Femur (tissue), 1 donor: ENCODE results near the gene SLC39A2.
"Not testable (repeated sequence)": the region's sequence is repeated elsewhere in the genome, so short reads cannot be mapped to it uniquely, and the experiment has no call there.

Experiments used
- DNase-seq: peaks from one replicate; pipeline ENCODE4 v3.0.0-alpha.2; 2017

Gene SLC39A2

DNA sequence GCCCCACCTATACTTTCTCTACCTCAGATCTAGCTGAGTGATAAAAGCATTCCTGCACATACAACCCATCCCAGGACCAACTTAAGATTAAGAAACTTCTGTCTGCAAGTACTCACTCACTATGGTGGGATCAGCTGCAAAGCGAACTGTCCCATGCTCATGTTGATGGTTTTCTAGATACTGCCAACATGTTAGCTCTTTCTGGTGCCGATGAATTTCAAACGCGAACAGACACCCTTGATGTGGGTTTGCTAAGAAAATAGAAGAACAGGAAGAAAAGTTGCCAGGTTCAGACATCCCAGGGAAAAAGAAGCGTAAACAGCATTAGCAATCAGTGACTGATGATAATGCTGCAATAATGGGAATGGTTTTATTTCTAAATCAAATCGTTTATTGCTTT lies 1.5 kb upstream of the SLC39A2 start:
- DNase-seq: no peak

DNA sequence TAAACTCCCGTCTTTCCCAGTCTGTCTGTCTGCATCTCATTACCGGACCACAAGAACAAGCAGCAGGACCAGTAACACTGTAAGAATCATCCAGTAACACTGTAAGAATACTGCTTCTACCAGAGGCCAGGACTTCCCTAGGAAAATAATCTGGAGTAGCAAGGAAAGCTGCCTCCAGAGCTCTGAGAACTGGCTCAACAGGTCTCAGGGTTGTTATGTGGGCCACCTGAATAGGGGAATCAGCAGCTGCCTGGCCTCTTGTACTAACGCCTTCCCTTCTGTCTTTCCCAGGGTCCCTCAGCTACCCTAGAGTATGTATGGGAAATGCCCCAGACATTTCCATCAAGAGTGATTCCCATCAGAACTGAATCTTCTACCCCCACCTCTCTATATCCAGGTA lies 954 bp upstream of the SLC39A2 start:
- DNase-seq: no peak

DNA sequence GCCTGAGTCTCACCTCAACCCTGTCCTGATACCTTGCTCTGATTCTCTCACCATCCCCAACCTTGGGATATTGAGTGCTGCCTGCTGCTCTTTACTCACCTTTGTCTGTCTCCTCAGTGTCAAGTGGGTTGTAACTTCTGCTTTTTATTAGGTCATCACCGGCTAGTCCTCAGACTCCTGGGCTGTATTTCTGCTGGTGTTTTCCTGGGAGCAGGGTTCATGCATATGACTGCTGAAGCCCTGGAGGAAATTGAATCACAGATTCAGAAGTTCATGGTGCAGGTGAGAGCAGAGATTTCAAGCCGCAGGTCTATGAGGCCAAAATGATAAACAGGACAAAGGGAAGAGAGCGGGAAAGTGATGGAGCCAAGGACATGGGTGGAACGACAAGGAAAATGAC lies 498 bp downstream of the SLC39A2 start:
- DNase-seq: no peak

DNA sequence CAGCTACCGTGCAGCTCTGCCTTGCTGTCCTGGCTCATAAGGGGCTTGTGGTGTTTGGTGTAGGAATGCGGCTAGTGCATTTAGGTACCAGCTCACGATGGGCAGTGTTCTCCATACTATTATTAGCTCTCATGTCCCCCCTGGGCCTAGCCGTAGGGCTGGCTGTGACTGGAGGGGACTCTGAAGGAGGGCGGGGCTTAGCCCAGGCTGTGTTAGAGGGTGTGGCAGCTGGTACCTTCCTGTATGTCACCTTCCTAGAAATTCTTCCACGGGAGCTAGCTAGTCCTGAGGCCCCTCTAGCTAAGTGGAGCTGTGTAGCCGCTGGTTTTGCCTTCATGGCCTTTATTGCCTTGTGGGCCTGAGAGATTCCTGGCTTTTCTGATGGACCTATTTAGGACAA lies 2.1 kb downstream of the SLC39A2 start:
- no peak for DNase-seq

DNA sequence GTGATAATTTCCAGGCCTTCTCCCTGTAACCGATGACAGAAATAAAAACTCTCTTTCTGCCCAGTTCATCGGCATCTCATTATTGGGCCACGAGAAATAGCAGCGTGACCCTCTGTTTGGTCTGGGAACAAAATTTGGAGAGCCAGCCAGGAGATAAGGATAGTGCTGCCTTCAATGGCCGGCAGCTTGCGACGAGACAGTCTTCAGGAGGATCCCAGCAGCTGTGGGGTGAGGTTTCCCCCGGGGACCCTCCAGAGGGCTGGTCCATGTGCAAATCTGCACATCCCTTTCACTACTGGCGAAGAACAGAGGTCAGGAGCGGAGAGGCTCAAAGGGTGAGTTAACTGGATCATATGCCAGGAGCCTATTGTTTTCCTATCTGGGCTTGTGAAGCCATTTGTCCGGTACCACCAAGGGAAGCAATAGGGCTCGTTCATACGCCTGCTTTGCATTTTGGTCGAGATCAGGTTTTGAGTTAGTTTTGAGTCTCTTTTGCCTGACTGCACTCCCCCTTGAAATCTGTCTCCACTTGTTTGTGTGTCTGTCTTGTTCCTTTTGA lies 4.8 kb downstream of the SLC39A2 start:
- DNase-seq: no peak

DNA sequence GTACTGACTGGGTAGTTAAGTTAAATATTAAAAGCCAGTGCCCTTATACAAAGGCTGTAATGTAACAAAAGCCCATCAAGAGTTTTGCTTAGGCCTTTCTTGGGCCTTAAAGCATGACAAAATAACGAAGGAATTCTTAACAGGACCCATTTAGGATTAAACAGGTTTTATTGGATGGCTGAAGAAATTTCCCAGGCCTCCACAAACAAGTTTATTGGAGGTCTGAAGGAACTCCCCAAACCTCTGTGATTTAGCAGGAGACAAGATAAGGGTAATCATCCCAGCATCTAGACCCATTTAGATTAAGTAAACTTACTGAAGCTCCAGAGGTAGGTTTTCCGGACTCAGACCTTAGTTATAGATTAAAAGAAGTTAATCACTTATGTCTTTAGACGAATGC lies 10.6 kb downstream of the SLC39A2 start:
- not testable (repeated sequence) for DNase-seq

DNA sequence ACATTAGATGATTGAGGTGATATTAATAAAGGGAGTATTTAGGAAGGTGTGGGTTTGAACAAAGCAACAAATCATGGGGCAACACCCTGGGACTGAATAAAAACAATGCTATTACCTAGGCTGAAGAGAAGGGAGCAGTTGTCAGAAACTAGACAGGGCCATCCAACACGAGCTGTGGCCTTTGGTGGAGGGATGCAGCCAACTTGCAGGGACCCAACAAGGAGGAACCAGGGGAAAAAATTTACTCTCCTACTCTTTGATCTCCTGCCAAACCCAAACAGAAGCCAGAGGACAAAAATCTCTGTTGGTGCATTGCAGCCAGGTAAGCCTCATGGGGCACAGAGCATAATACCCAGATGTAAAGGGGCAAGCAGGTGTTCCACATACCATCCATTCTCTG lies 12.0 kb downstream of the SLC39A2 start:
- no peak for DNase-seq

DNA sequence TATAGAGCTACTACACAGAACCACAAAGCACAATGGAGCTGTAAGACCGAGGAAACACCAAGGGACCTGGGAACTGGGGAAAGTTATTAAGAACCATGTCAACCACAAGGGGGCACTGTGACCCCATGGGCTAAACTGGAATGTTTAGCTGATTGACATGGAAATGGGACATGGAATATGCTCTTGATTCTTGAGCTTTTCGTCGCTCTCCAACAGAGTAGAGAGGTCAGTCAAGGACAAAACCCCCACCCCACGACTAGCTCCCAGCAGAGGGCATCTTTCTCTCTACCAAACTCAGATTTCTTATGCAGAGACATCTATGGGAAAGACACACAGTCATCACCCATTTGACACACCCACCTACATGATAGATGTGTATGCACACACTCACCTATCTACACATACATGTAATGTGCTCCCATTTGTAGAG lies 15.7 kb downstream of the SLC39A2 start:
- peak; percentile 91 for DNase-seq

DNA sequence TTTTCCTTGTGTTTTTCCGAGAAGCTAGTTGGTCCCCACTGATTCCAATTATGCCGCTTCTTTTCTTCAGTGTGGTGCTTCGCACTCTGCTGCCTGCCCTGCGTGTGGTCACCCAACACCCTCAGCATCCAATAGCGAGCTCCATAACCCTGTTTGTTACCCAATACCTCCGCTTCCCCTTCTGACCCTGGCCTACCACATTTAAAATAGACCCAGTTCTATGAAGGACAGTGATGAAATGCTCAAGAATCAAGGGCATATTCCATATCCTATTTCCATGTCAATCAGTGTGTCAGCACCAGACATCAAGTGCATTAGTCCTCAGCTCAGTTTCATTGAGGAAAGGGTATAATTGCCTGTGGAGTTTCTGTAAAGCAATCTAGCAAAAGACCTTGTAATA lies 16.2 kb downstream of the SLC39A2 start:
- DNase-seq: no peak

DNA sequence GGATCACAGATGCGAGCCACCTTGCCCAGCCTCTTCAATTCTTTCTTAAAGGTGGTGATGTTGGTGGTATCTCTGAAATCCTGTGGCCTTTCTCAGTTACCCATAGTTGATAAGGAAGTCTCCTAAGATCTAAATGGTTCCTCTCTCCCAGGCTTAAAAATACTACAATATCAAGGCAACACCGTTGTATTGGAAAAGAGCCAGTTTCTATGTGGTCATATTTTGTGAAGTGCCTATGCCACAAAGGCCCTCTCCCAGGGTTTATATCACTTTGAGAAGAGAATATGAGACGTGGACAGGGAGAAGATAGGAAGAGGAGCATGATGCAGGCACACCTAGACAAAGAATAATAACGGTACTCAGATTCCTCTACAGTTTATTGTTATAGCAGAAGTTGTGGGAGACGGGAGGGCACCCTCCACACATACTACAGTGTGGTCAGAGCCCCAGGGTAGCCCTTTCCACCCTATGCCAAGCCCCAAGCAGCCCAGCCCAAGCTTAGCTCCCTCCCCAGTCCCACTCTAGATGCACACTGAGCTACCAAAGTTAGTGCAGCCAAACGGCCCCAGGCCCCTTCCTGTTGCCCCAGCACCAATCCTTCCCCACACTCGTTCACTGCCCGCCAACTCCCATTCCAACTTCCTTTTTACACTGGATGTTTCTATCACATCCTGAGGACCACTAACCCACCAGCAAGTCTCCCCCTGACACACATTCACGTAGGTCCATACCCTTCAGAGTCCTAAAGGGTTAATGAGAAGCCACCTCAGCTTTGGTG lies 17.5 kb downstream of the SLC39A2 start:
- DNase-seq: no peak

DNA sequence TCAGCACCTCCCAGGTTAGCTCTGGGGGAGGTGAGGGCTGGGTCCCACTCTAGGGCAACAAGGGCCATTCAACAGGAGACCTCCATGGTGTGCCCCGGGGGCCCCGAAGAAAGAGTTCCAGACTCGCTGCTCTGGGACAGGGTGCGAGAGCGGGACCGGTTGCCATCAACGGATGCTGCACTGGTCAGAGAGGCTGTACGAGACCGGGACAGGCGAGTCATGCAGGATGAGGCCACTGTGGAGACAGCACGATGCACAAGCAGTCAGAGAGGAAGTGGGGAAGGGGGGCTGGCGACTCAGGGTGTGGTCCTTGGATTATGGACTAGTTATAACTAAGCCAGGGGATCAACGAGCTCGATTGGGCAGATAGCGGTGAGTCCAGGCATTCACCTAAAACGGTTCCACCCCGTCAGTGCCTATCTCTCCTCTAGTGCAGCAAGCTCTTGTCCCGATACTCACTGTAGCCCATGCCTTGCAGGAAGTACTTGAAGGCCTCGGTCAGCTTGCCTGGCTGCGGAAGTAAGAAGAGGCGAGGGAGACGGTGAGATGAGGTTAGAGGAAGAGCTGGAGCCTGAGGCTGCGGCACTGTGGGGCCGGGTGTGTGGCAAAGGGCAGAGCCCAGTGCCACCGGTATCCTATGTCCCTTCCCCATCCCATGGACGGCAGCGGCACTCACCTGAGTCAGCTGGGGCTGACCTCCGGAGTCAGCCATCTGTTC lies 18.6 kb downstream of the SLC39A2 start:
- DNase-seq: no peak

DNA sequence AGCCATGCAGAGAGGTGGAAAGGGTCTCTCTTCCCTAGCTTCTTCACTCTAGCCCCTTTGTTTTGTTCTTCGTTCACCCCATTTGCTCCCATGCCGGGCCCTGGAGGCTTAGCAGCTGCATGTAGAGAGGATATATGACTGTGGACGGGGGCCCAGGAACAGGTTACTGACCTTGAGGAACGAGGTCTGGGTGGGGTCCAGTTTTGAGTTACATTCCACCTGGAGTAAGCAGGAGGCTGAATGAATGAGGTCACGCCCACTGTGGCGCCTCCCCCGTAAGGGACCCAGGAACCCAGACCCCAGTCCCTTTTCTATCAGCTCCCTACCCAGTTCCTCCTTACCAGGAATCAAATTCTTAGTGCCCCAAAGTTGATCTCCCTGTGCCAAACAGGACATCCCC lies 19.2 kb downstream of the SLC39A2 start:
- DNase-seq: no peak

DNA sequence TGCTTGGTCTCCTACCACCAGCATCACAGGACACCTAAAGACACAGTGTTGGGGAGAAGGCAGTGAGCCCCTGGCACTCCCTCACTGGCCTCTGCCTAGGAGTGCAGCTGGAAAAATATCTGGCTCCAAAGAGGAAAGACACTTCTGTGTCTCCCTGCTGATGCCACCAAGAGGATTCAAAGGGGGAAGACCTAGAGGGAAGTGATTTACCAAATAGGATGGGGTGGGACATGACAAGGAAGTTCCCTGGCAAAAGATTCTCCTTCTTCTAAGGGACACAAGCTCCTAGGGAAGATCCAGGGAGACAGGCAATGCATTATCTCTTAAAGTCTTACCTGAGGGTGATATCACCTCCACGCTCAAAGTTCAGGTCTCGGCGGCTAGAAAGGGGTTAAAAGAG lies 19.7 kb downstream of the SLC39A2 start:
- no peak for DNase-seq

DNA sequence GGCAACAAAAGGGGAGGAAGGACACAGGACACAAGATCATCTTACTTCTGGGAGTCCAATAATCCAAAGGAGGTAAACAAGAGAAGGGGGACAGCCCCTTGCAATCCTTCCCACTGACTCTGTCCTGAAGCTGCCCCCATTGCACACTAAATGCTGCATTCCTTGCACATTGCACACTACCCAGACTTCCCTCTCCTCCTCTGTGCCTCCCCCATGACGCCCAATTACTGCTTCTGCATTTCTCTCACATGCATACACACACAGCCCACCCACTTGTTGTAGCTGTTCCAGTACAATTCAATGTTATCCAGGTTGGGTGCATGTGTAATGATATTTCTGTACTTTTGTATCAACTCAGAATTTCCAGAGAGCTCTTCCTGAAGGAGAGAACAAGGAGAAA lies 20.3 kb downstream of the SLC39A2 start:
- no peak for DNase-seq

DNA sequence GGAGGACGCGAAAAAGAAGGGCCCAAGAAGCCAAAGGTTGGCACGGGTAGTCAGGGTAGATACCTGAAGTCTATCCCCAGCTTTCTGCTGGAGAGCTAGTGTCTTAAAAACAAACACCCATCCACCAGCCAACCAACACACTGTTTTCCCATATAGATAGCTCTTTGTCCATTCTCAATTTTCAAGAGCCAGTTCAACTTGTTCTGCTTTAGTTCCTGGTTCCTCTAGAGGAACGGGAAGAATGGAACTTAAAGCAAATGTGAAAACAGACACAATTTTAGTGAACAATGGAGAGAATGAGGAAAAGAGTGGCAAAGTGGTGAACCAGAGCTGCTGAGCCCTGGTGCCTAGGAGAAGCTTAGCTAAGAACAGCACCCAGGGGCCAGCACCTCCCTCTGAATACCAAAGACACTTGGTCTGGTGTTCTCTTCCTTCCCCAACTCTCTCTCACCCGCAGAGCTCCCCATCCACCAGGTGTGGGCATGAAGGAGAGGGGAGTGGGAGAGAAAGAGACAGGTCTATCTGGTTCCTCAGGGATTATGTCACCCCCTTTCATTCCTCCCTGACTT lies 22.0 kb downstream of the SLC39A2 start:
- no peak for DNase-seq

DNA sequence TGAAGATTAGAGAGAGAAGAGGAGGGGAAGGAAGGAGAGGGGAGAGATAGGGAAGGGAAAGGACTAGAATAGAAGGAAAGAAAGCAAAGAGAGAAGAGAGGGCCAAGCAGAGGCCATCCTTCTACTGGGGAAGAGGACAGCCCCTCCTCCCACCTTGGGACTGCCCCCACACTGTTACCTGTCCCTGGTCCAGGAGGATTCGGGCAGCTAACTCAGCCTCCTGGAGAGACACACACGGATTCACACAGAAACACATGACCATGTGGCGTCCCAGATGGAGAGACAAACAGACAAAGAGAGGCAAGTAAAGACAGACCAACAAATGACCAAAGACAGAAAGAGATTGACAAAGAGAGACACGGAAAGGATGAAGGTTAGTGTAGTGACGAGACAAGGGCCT lies 23.6 kb downstream of the SLC39A2 start:
- DNase-seq: no peak

DNA sequence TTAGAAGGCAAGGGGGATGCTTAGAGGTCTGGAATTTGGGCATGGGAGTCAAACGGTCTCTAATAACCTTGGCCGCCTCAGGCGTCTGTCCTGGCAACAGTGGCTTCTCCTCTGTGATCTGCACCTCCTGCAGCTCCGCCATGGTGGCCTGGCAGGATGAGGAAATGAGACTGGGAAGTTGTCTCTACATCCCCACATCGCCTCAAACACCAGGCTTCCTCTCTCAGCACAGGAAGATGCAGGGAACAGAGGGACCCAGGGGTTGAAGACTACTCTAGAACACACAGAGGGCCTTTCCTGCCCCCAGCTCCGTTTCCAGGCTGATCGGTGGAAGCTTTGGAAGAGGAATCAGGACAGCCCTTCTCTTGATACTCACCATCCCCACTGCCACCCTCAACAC lies 24.1 kb downstream of the SLC39A2 start:
- DNase-seq: no peak

DNA sequence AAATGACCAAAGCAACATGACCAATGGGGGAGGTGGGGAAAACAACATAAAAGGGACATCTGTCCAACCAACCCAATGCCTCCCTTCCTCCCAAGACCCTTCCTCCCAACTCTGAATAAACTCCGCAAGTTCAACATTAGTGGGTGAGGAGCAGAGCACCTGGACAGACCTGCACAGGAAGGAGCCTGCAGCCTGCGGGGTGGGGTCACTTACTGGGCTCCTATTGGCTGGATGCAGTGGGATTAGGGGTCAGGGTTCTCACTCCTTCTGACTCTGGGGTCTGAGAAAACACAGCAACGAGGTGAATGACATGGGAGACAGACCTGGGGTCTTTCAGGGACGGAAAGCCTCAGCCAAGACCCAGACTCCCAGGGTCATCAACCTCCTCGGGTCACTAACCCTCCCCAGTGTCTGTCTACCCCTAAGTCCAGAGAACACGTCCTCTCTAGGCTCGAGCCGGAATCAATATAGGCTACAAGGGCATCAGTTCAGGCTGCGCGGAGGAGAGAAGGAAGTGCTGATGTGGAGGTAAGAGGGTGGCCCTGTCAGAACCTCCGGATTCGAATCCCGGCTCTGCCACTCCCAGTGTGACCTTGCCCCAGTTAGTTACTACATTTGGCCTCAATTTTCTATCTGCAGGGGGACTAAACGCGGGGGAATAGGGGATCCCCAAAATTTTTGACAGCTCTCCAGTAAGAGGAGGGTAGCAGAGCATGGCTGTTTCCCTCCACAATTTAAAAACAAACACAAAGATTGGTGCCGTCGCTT lies 24.9 kb downstream of the SLC39A2 start:
- no peak for DNase-seq

DNA sequence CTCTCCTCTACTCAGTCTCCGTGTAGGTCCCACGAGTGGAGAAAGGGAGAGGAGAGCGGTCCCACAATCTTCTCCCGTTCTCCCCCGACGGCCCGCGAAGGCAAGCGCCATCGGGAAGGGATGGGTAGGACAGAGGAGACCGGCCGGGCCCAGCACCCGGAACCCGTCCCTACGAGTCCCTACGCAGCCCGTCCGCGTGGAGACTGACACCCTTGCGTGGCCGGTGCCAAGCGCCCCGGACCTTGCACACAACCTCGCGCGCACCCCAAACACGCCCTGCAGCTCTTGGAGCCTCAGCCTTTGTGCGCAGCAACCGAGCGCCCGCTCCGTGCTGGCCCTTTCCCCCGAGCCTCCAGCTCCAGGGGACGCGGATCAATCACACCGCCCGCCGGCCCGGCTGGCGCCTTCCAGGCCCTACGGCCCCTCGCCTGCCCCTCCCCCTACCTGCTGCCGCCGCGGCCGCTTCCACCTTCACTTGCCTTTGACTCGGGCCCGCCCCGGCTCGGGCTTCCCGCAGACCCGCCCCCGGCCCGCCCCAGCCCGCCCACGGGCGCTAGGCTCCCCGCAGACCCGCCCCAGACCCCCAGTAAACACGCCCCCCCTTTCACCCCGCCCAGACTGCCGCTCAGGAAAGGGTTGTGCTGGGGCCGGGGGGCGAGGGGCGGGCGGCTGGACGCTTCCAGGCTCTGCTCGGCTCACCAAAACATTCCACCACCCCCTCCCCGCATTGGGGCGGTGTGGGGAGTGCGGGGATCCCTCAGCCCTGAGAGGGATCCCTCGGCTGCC lies 25.7 kb downstream of the SLC39A2 start, which contains the start of gene NDRG2:
Gene NDRG2 (minus strand): TSS at position 477 of the 786 bp plus-strand sequence. CDS start 1,746 bp downstream, outside the sequence.
- DNase-seq: peak; percentile 87

DNA sequence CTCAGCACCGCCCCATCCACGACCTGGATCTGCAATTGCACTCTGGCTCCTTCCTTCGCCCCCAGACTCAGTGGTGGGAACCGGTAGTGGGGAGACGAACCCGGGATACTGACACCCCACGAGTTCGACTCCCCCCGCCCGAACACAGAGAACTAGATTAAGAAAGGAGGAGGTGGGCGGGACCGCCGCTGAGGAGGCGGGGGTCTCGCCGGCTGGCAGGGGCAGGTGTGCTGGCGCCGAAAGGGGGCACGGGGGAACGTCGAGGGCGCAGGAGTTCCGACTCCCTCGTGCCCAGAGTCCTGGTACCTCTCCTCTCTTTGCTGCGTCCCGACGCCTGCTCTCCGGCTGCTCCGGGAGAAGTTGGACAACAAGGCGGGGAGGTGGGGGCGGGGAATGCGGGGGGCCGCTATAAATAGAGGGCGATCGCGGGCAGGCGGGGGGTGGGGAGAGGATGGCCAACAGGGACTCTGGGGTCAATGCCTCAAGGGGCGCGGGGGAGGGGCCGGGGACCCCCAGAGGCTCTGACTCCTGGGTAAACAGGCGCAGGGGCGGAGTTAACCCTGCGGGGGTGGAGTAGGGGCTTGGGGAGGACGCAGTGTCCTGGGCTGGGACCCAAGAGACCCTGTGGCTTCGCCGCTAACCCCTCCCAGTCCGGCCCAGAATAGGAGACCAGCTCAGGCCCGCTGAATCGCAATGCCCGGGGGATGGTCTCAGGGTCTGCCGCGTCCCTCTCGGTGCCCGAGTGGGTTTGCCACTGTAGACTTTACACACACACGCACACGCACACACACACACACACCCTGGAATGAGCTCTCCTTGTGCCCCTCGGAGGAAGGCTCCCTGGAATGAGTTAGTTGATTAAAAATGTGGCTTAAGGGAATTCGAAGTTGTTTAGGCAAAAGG lies 26.5 kb downstream of the SLC39A2 start:
- peak; percentile 80 for DNase-seq
